WTC11 (cell line): ENCODE results near the gene OR12D2. TPM values are rescaled to one million over a fixed set of nuclear protein-coding genes. Genes with fewer than 3 reads are reported as not detected.
A peak's percentile ranks its signal among the peaks of the same experiment; 100 is the strongest.

ENCODE experiments used
- ATAC-seq: fragments of 200-7000 bp; cut with Tn5 transposase; 2 replicates; pipeline ENCODE4 v1.10.0; 2021; ENCODE audit warnings: mild to moderate bottlenecking, moderate library complexity
- CTCF ChIA-PET: fragments of 300-600 bp; sonication (Branson Sonifier 250); formaldehyde crosslinking; loops from one replicate; lab custom pipeline; 2021; ENCODE audit warnings: antibody characterized with exemption; lab: Charles Lee
- POLR2A ChIA-PET: fragments of 350-600 bp; sonication (Branson Sonifier 250); formaldehyde crosslinking; loops from one replicate; lab custom pipeline; 2021; ENCODE audit warnings: antibody characterized with exemption; lab: Charles Lee
- DNase-seq: peaks from one replicate; pipeline ENCODE4 v3.0.0; 2021; ENCODE audit warnings: low spot score
- H3K27ac Mint-ChIP-seq: 2 replicates; pipeline ENCODE4 v1.8.0; 2021; ENCODE audit warnings: mixed read lengths
- H3K27me3 Mint-ChIP-seq: 2 replicates; pipeline ENCODE4 v1.8.0; 2021; ENCODE audit warnings: low read depth, mild to moderate bottlenecking, moderate library complexity, mixed read lengths
- H3K36me3 Mint-ChIP-seq: 2 replicates; pipeline ENCODE4 v1.8.0; 2021; ENCODE audit warnings: mixed read lengths
- H3K4me1 Mint-ChIP-seq: 2 replicates; pipeline ENCODE4 v1.8.0; 2022; ENCODE audit warnings: mixed read lengths
- H3K4me3 Mint-ChIP-seq: 2 replicates; pipeline ENCODE4 v1.8.0; 2021; ENCODE audit warnings: mild to moderate bottlenecking, moderate library complexity, mixed read lengths
- H3K9me3 Mint-ChIP-seq: 2 replicates; pipeline ENCODE4 v1.8.0; 2021; ENCODE audit warnings: mixed read lengths
- ATF1 ChIP-seq: sonication (generic); formaldehyde crosslinking; IDR thresholded peaks from 2 replicates; pipeline ENCODE4 v1.8.1; 2023; ENCODE audit warnings: mild to moderate bottlenecking, moderate library complexity, missing genetic modification reagents
- CREM ChIP-seq: sonication (generic); formaldehyde crosslinking; IDR thresholded peaks from 2 replicates; pipeline ENCODE4 v1.8.1; 2022; ENCODE audit warnings: mild to moderate bottlenecking, missing genetic modification reagents, moderate library complexity
- ESRRA ChIP-seq: sonication (generic); formaldehyde crosslinking; IDR thresholded peaks from 2 replicates; pipeline ENCODE4 v1.8.1; 2022; ENCODE audit warnings: mild to moderate bottlenecking, missing genetic modification reagents, borderline replicate concordance
- FOXJ3 ChIP-seq: sonication (generic); formaldehyde crosslinking; IDR thresholded peaks from 2 replicates; pipeline ENCODE4 v1.9.0; 2021; ENCODE audit warnings: missing genetic modification reagents, mild to moderate bottlenecking, borderline replicate concordance
- FOXK1 ChIP-seq: sonication (generic); formaldehyde crosslinking; IDR thresholded peaks from 2 replicates; pipeline ENCODE4 v1.8.0; 2022; ENCODE audit warnings: mild to moderate bottlenecking, moderate library complexity, missing genetic modification reagents
- GRHL2 ChIP-seq: fragments of 250-450 bp; sonication (Bioruptor Pico); IDR thresholded peaks from 2 replicates; pipeline ENCODE4 v1.8.0; 2022; ENCODE audit warnings: mild to moderate bottlenecking, moderate library complexity; ENCODE audit not compliant: insufficient replicate concordance, severe bottlenecking
- NFE2L1 ChIP-seq: sonication (generic); formaldehyde crosslinking; IDR thresholded peaks from 2 replicates; pipeline ENCODE4 v1.8.1; 2023; ENCODE audit warnings: missing genetic modification reagents
- NFYB ChIP-seq: sonication (generic); formaldehyde crosslinking; conservative IDR thresholded peaks from 2 replicates; pipeline ENCODE4 v1.8.0; 2022; ENCODE audit warnings: low read depth, missing genetic modification reagents
- SMAD3 ChIP-seq: sonication (generic); formaldehyde crosslinking; IDR thresholded peaks from 2 replicates; pipeline ENCODE4 v1.8.0; 2022; ENCODE audit warnings: missing genetic modification reagents, mild to moderate bottlenecking, borderline replicate concordance
- USF1 ChIP-seq: sonication (generic); formaldehyde crosslinking; IDR thresholded peaks from 2 replicates; pipeline ENCODE4 v1.8.0; 2022; ENCODE audit warnings: mild to moderate bottlenecking, missing genetic modification reagents
- ZBTB21 ChIP-seq: sonication (generic); formaldehyde crosslinking; IDR thresholded peaks from 2 replicates; pipeline ENCODE4 v1.8.1; 2023; ENCODE audit warnings: mild to moderate bottlenecking, missing genetic modification reagents, borderline replicate concordance
- ZNF121 ChIP-seq: sonication (generic); formaldehyde crosslinking; IDR thresholded peaks from 2 replicates; pipeline ENCODE4 v1.8.0; 2023; ENCODE audit warnings: missing genetic modification reagents
- ZNF138 ChIP-seq: sonication (generic); formaldehyde crosslinking; conservative IDR thresholded peaks from 2 replicates; pipeline ENCODE4 v1.8.1; 2022; ENCODE audit warnings: mild to moderate bottlenecking, moderate library complexity, missing genetic modification reagents
- ZNF396 ChIP-seq: fragments of 250-450 bp; sonication (Bioruptor Pico); IDR thresholded peaks from 2 replicates; pipeline ENCODE4 v1.8.0; 2021; ENCODE audit warnings: mild to moderate bottlenecking, moderate library complexity, borderline replicate concordance
- ZNF671 ChIP-seq: fragments of 250-450 bp; sonication (Bioruptor Pico); IDR thresholded peaks from 2 replicates; pipeline ENCODE4 v1.8.0; 2021; ENCODE audit warnings: mild to moderate bottlenecking
- ZSCAN18 ChIP-seq: fragments of 250-450 bp; sonication (Bioruptor Pico); IDR thresholded peaks from 2 replicates; pipeline ENCODE4 v2.1.2; 2022; ENCODE audit warnings: mild to moderate bottlenecking, moderate library complexity
- total RNA-seq: library from RNA; stranded (reverse); gene quantifications from 3 replicates; pipeline ENCODE4 v1.2.3, GENCODE V29; 2021
- TF ChIP-seq, protein P1 (sequence below): sonication (generic); formaldehyde crosslinking; conservative IDR thresholded peaks from 2 replicates; pipeline ENCODE4 v1.8.1; 2022; ENCODE audit warnings: mild to moderate bottlenecking, missing genetic modification reagents
- TF ChIP-seq, protein P2 (sequence below): sonication (generic); formaldehyde crosslinking; conservative IDR thresholded peaks from 2 replicates; pipeline ENCODE4 v1.8.1; 2023; ENCODE audit warnings: mild to moderate bottlenecking, low read depth, missing genetic modification reagents, moderate library complexity
- TF ChIP-seq, protein P3 (sequence below): fragments of 200-600 bp; IDR thresholded peaks from 2 replicates; pipeline ENCODE4 v1.8.0; 2022; ENCODE audit warnings: antibody characterized with exemption

Gene OR12D2
- total RNA-seq, 1 experiment from 2014 or later, result not detected

GRCh38 chr6:29414588-29414987 is 19.2 kb downstream of the OR12D2 start, which contains the start of gene OR12D1:
OR12D1 (plus strand) TSS chr6:29414928.
- TF ChIP-seq FOXJ3 (CRISPR knock-in tag), result no peak
- no peak for TF ChIP-seq USF1
- no peak for TF ChIP-seq GRHL2 (CRISPR knock-in tag)
- no peak for TF ChIP-seq NFYB
- TF ChIP-seq ZSCAN18 (CRISPR knock-in tag), result no peak
- TF ChIP-seq, protein P1, sequence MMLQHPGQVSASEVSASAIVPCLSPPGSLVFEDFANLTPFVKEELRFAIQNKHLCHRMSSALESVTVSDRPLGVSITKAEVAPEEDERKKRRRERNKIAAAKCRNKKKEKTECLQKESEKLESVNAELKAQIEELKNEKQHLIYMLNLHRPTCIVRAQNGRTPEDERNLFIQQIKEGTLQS (CRISPR knock-in tag), result no peak
- no peak for TF ChIP-seq NFE2L1
- no peak for TF ChIP-seq SMAD3 (CRISPR knock-in tag)
- no peak for TF ChIP-seq ZNF138
- TF ChIP-seq ATF1 (CRISPR knock-in tag), result no peak
- TF ChIP-seq, protein P2, sequence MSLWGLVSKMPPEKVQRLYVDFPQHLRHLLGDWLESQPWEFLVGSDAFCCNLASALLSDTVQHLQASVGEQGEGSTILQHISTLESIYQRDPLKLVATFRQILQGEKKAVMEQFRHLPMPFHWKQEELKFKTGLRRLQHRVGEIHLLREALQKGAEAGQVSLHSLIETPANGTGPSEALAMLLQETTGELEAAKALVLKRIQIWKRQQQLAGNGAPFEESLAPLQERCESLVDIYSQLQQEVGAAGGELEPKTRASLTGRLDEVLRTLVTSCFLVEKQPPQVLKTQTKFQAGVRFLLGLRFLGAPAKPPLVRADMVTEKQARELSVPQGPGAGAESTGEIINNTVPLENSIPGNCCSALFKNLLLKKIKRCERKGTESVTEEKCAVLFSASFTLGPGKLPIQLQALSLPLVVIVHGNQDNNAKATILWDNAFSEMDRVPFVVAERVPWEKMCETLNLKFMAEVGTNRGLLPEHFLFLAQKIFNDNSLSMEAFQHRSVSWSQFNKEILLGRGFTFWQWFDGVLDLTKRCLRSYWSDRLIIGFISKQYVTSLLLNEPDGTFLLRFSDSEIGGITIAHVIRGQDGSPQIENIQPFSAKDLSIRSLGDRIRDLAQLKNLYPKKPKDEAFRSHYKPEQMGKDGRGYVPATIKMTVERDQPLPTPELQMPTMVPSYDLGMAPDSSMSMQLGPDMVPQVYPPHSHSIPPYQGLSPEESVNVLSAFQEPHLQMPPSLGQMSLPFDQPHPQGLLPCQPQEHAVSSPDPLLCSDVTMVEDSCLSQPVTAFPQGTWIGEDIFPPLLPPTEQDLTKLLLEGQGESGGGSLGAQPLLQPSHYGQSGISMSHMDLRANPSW (CRISPR knock-in tag), result no peak
- TF ChIP-seq, protein P3, sequence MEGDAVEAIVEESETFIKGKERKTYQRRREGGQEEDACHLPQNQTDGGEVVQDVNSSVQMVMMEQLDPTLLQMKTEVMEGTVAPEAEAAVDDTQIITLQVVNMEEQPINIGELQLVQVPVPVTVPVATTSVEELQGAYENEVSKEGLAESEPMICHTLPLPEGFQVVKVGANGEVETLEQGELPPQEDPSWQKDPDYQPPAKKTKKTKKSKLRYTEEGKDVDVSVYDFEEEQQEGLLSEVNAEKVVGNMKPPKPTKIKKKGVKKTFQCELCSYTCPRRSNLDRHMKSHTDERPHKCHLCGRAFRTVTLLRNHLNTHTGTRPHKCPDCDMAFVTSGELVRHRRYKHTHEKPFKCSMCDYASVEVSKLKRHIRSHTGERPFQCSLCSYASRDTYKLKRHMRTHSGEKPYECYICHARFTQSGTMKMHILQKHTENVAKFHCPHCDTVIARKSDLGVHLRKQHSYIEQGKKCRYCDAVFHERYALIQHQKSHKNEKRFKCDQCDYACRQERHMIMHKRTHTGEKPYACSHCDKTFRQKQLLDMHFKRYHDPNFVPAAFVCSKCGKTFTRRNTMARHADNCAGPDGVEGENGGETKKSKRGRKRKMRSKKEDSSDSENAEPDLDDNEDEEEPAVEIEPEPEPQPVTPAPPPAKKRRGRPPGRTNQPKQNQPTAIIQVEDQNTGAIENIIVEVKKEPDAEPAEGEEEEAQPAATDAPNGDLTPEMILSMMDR, result no peak
- TF ChIP-seq ZNF671 (CRISPR knock-in tag), result no peak
- no peak for TF ChIP-seq CREM (CRISPR knock-in tag)
- TF ChIP-seq ZNF121 (CRISPR knock-in tag), result no peak
- no peak within 1 kb of the TSS for H3K27ac Mint-ChIP-seq
- ChIA-PET CTCF (interaction anchor here (0.7 to 2.8 kb wide), 2 partner anchors 175 to 265 kb away, joined by 3 to 13 read pairs; no protein-coding TSS in a partner anchor), POLR2A (no interaction called here)
- peaks cover 26% of the 10 kb centered on the region for H3K9me3 Mint-ChIP-seq
- DNase-seq, result no peak
- H3K36me3 Mint-ChIP-seq, result no peaks in the 10 kb centered on the region; the same call in 1 of the 2 replicates
- H3K4me1 Mint-ChIP-seq, result no peaks in the 10 kb centered on the region; the same call in none of the 2 replicates
- no peak within 1 kb of the TSS for H3K4me3 Mint-ChIP-seq
- ATAC-seq, result peak; percentile 65; the same call in 1 of the 2 replicates
- H3K27me3 Mint-ChIP-seq, result no peaks in the 10 kb centered on the region; the same call in none of the 2 replicates

- Mint-ChIP-seq H3K27ac (no peak overlapping the region), H3K4me3 (no peak overlapping the region), H3K9me3 (peaks cover 6% of the 10 kb centered on the region), H3K27me3 (no peaks in the 10 kb centered on the region; the same call in 1 of the 2 replicates), H3K4me1 (peaks cover 10% of the 10 kb centered on the region), H3K36me3 (no peaks in the 10 kb centered on the region)
- CTCF ChIA-PET, result no interaction called here
- DNase-seq (no peak), ATAC-seq (no peak)
- TF ChIP-seq ESRRA (CRISPR knock-in tag) (no peak), ZBTB21 (no peak), FOXK1 (CRISPR knock-in tag) (no peak), ZNF121 (CRISPR knock-in tag) (no peak), NFE2L1 (no peak), ZNF396 (CRISPR knock-in tag) (no peak)
- POLR2A ChIA-PET, result no interaction called here
Observed at GRCh38 chr6:29419516-29419915, 24.1 kb downstream of the OR12D2 start.
